ENCODE results near the gene NTRK1. TPM values are rescaled to one million over a fixed set of nuclear protein-coding genes. Genes with fewer than 3 reads are reported as not detected.

The NTRK1 gene
- total RNA-seq, 4 donors from 2014 or later: 0.09 to 0.57 TPM; not detected in 2

GRCh38 chr1:156845055-156845952, 15.4 kb upstream of the NTRK1 start:
- Histone ChIP-seq H3K27me3 (peaks cover 0 to 100% (median 11%) of the 10 kb centered on the region in 4 donors), H3K4me3 (peak overlapping the region in 1 of 4 donors; percentile 3), H3K4me1 (peaks cover 0 to 24% (median 6%) of the 10 kb centered on the region in 3 donors), H3K27ac (no peak overlapping the region), H3K9me3 (no peaks in the 10 kb centered on the region), H3K36me3 (no peaks in the 10 kb centered on the region)
- TF ChIP-seq POLR2A (IDR thresholded peaks at IDR 0.05): no peak
- no peak for TF ChIP-seq CTCF (IDR thresholded peaks at IDR 0.05)
- no peak for DNase-seq
- intact Hi-C loops (cut with DNase I): no loop called here
- WGBS, 2 donors: 4 to 39% methylated on average over 3 to 10 of the region's 69 CpGs

GRCh38 chr1:156845953-156846545, 14.6 kb upstream of the NTRK1 start:
- Histone ChIP-seq H3K27me3 (peaks cover 0 to 98% (median 11%) of the 10 kb centered on the region in 4 donors), H3K36me3 (no peaks in the 10 kb centered on the region), H3K9me3 (no peaks in the 10 kb centered on the region), H3K4me1 (peaks cover 0 to 24% (median 6%) of the 10 kb centered on the region in 3 donors), H3K4me3 (no peak overlapping the region), H3K27ac (no peak overlapping the region)
- DNase-seq: no peak
- no peak for TF ChIP-seq POLR2A (IDR thresholded peaks at IDR 0.05)
- intact Hi-C loops (cut with DNase I): no loop called here
- 70 to 86% methylated on average over 5 to 6 of the region's 18 CpGs for WGBS, 2 donors

- H3K9me3 ChIP-seq: no peaks in the 10 kb centered on the region
- DNase-seq: no peak
- H3K4me3 ChIP-seq: no peak overlapping the region
- peaks cover 0 to 98% (median 11%) of the 10 kb centered on the region in 4 donors for H3K27me3 ChIP-seq
- intact Hi-C loops (cut with DNase I): no loop called here
- TF ChIP-seq POLR2A (IDR thresholded peaks at IDR 0.05) (no peak), CTCF (IDR thresholded peaks at IDR 0.05) (no peak)
- WGBS, 2 donors: 75% methylated on average over 3 of the region's 5 CpGs; no CpG with 5 or more reads in 1 of the 2 donors
- peaks cover 0 to 24% (median 6%) of the 10 kb centered on the region in 3 donors for H3K4me1 ChIP-seq
- no peaks in the 10 kb centered on the region for H3K36me3 ChIP-seq
- no peak overlapping the region for H3K27ac ChIP-seq
Measured at GRCh38 chr1:156846643-156847042, 14.0 kb upstream of the NTRK1 start.

GRCh38 chr1:156847591-156848460, 12.8 kb upstream of the NTRK1 start:
- Histone ChIP-seq H3K4me1 (peaks cover 0 to 34% (median 6%) of the 10 kb centered on the region in 3 donors), H3K27ac (no peak overlapping the region), H3K4me3 (no peak overlapping the region), H3K27me3 (peaks cover 0 to 97% (median 11%) of the 10 kb centered on the region in 4 donors), H3K36me3 (no peaks in the 10 kb centered on the region), H3K9me3 (no peaks in the 10 kb centered on the region)
- TF ChIP-seq POLR2A (IDR thresholded peaks at IDR 0.05): no peak
- DNase-seq: no peak
- intact Hi-C loops (cut with DNase I): no loop called here
- 63 to 76% methylated on average over 5 to 6 of the region's 7 CpGs for WGBS, 2 donors

- intact Hi-C loops (cut with DNase I): no loop called here
- Histone ChIP-seq H3K27me3 (peaks cover 0 to 92% (median 10%) of the 10 kb centered on the region in 4 donors), H3K36me3 (no peaks in the 10 kb centered on the region), H3K4me3 (no peak overlapping the region), H3K27ac (no peak overlapping the region), H3K9me3 (no peaks in the 10 kb centered on the region), H3K4me1 (peaks cover 0 to 34% (median 6%) of the 10 kb centered on the region in 3 donors)
- TF ChIP-seq CTCF (IDR thresholded peaks at IDR 0.05): no peak
- no peak for DNase-seq
- 16 to 47% methylated on average over 4 to 7 of the region's 36 CpGs for WGBS, 2 donors
Measured at GRCh38 chr1:156848461-156849150, 12.1 kb upstream of the NTRK1 start.

All from esophagus squamous epithelium (tissue), 5 donors.